BE2C (cell line): Measurements from ENCODE around the gene GTSF1L.
"Not testable (repeated sequence)": the region's sequence is repeated elsewhere in the genome, so short reads cannot be mapped to it uniquely, and the experiment has no call there.

Source experiments
- DNase-seq: peaks from one replicate; pipeline ENCODE4 v3.0.0-alpha.2; 2020
- H3K27me3 ChIP-seq: fragments of 250-450 bp; sonication (Bioruptor Pico); 2 replicates; pipeline ENCODE4 v1.5.1; 2020; ENCODE audit warnings: mild to moderate bottlenecking
- H3K36me3 ChIP-seq: fragments of 250-450 bp; sonication (Bioruptor Pico); 2 replicates; pipeline ENCODE4 v1.5.1; 2020; ENCODE audit warnings: mild to moderate bottlenecking
- H3K4me1 ChIP-seq: fragments of 250-450 bp; sonication (Bioruptor Pico); 2 replicates; pipeline ENCODE4 v1.5.1; 2020
- H3K4me3 ChIP-seq: 2 replicates; pipeline ENCODE4 v1.5.1; 2011; ENCODE audit warnings: low read depth, low read length
- H3K9me3 ChIP-seq: fragments of 250-450 bp; sonication (Bioruptor Pico); 2 replicates; pipeline ENCODE4 v1.5.1; 2020
- TF ChIP-seq, protein P1 (sequence below): IDR thresholded peaks from 2 replicates; pipeline ENCODE4 v1.5.1; 2012; ENCODE audit warnings: mild to moderate bottlenecking, low read depth, low read length

Gene GTSF1L

DNA sequence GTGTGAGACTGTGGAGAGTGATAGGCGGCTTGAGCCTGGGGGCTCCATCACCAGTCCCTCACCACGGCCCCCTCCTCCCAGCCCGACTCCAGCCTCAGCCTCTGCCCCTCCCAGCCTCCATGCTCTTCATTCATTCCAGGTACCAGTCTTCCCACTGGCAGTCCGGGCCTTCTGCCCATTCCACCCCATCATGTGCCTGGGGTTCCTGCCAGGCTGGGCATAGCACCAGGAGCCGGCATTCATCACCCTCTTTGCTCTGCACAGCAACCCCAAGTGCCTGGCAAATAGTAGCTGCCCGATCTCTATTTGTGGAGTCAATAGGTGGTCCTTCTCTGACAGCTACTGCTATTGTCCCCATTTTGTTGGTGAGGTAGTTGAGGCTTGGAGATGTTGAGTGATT is 39.6 kb upstream of the GTSF1L start:
- Histone ChIP-seq H3K36me3 (no peaks in the 10 kb centered on the region), H3K4me1 (peaks cover 11% of the 10 kb centered on the region), H3K4me3 (no peak overlapping the region), H3K27me3 (no peaks in the 10 kb centered on the region), H3K9me3 (no peaks in the 10 kb centered on the region)
- TF ChIP-seq, protein P1, sequence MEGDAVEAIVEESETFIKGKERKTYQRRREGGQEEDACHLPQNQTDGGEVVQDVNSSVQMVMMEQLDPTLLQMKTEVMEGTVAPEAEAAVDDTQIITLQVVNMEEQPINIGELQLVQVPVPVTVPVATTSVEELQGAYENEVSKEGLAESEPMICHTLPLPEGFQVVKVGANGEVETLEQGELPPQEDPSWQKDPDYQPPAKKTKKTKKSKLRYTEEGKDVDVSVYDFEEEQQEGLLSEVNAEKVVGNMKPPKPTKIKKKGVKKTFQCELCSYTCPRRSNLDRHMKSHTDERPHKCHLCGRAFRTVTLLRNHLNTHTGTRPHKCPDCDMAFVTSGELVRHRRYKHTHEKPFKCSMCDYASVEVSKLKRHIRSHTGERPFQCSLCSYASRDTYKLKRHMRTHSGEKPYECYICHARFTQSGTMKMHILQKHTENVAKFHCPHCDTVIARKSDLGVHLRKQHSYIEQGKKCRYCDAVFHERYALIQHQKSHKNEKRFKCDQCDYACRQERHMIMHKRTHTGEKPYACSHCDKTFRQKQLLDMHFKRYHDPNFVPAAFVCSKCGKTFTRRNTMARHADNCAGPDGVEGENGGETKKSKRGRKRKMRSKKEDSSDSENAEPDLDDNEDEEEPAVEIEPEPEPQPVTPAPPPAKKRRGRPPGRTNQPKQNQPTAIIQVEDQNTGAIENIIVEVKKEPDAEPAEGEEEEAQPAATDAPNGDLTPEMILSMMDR: no peak
- DNase-seq: no peak

GRCh38 chr20:43765916-43766315 is 39.1 kb upstream of the GTSF1L start:
- Histone ChIP-seq H3K36me3 (no peaks in the 10 kb centered on the region), H3K4me1 (peaks cover 11% of the 10 kb centered on the region), H3K27me3 (no peaks in the 10 kb centered on the region), H3K4me3 (no peak overlapping the region), H3K9me3 (no peaks in the 10 kb centered on the region)
- TF ChIP-seq, protein P1: no peak
- no peak for DNase-seq

- Histone ChIP-seq H3K36me3 (no peaks in the 10 kb centered on the region), H3K4me1 (peaks cover 2% of the 10 kb centered on the region), H3K27me3 (no peaks in the 10 kb centered on the region), H3K9me3 (no peaks in the 10 kb centered on the region), H3K4me3 (no peak overlapping the region)
- TF ChIP-seq, protein P1: no peak
- no peak for DNase-seq
Measured at GRCh38 chr20:43762911-43763310, 36.1 kb upstream of the GTSF1L start.

DNA sequence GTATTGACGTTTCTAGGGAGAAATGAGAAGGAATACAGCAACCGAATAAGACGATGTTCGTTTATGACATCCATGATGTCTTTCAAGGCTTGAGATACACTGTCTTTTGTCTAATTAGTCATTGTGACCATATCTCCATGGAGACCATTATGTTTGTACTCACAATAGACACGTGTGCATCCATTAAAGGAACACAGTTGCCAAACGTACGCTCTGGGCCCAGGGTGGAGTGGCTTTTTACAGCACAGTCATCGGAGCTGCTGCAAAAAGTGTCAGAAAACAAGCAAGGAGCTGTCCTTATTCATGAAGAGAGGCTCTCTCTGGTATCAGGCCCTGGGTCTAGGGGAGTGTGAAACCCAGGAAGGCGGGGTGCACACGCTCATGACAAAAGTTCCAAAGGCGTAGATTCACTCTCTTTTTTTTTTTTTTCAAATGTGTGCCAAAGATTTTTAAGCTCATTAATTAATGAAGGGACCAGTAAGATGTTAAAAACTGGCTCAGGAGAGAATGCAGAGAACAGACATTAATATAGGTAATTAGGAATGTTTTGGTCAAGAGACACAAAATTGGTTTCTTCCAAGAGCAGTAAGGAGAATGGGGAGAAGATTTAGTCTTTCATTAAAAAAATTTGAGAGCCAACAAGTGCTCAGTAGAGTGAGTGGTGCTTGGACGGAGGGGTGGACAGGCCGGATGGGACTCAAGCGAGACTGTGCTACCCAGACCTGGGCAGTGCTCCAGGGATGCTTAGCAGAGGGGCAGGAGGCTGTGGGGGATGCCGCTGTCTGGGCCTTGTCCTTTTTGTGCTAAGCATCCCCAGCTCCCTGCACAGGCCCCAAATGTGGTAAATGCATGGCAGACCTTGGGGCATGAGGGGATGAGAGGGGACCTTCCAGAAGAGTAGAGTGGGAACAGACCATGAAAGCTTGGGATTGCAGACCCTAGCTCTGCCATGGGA is 34.9 kb upstream of the GTSF1L start:
- Histone ChIP-seq H3K9me3 (no peaks in the 10 kb centered on the region), H3K27me3 (no peaks in the 10 kb centered on the region)
- no peak for DNase-seq

DNA sequence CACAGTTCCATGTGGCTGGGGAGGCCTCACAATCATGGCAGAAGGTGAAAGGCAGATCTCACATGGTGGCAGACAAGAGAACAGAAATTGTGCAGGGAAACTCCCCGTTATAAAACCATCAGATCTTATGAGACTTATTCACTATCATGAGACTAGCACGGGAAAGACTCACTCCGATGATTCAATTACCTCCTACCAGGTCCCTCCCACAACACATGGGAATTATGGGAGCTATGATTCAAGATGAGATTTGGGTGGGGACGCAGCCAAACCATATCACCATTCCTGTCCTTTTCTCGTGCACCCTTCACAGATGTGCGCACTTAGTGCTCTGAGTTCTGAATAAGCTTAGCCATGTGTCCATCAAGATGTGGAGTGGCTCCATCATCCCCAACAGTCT is 31.1 kb upstream of the GTSF1L start:
- not testable (repeated sequence) for H3K4me1 ChIP-seq, H3K9me3 ChIP-seq, H3K27me3 ChIP-seq, H3K4me3 ChIP-seq, DNase-seq, H3K36me3 ChIP-seq

More for the DNA sequence above, 34.9 kb upstream of the GTSF1L start:
- TF ChIP-seq, protein P1: no peak
- Histone ChIP-seq H3K36me3 (no peaks in the 10 kb centered on the region), H3K4me1 (no peaks in the 10 kb centered on the region), H3K4me3 (no peak overlapping the region)

GRCh38 chr20:43755851-43756250 is 29.0 kb upstream of the GTSF1L start:
- TF ChIP-seq, protein P1: no peak
- Histone ChIP-seq H3K36me3 (no peaks in the 10 kb centered on the region), H3K4me3 (no peak overlapping the region), H3K4me1 (no peaks in the 10 kb centered on the region), H3K9me3 (no peaks in the 10 kb centered on the region), H3K27me3 (no peaks in the 10 kb centered on the region)
- no peak for DNase-seq
